ENCODE data around the gene PSMA2.
A peak's percentile ranks its signal among the peaks of the same experiment; 100 is the strongest.

Gene PSMA2

DNA sequence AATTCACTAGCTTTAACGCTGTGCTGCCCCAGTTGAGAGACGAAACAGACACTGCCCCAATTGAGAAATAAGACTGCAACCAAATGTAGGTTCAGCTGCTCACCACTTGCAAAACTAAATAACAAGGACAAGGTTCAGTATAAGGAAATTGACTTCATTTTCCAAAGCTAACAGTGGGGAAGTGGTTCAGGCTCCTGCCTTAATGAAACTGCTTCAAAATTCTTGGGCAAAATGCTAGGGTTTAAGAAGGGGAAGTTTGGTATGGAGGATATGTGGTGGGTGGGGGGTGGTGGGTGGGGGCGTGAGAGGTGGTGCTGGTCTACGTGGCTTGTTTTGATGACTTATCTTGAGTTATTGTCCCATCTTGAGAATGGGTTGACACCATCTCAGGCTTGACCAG, 22.0 kb upstream of the PSMA2 start:
- no peak for TF ChIP-seq ZFX (IDR thresholded peaks at IDR 0.05; ENCODE audit: borderline replicate concordance)
- no peak for TF ChIP-seq CTCF (IDR thresholded peaks at IDR 0.05)
- no peak overlapping the region for H3K27ac ChIP-seq

- TF ChIP-seq CTCF (IDR thresholded peaks at IDR 0.05) (no peak), ZFX (IDR thresholded peaks at IDR 0.05; ENCODE audit: borderline replicate concordance) (no peak)
- no peak overlapping the region for H3K27ac ChIP-seq
Measured at GRCh38 chr7:42952328-42952727, 20.4 kb upstream of the PSMA2 start.

- TF ChIP-seq ZFX (IDR thresholded peaks at IDR 0.05; ENCODE audit: borderline replicate concordance): no peak
- TF ChIP-seq CTCF (IDR thresholded peaks at IDR 0.05): no peak
- no peak overlapping the region for H3K27ac ChIP-seq
Measured at GRCh38 chr7:42950417-42950816, 18.4 kb upstream of the PSMA2 start.

- no peak for TF ChIP-seq CTCF (IDR thresholded peaks at IDR 0.05)
- TF ChIP-seq ZFX (IDR thresholded peaks at IDR 0.05; ENCODE audit: borderline replicate concordance): no peak
- no peak overlapping the region for H3K27ac ChIP-seq
Measured at GRCh38 chr7:42947521-42947920, 15.5 kb upstream of the PSMA2 start.

GRCh38 chr7:42946627-42946950, 14.6 kb upstream of the PSMA2 start:
- TF ChIP-seq ZFX (IDR thresholded peaks at IDR 0.05; ENCODE audit: borderline replicate concordance): no peak
- no peak for TF ChIP-seq CTCF (IDR thresholded peaks at IDR 0.05)
- H3K27ac ChIP-seq: no peak overlapping the region

DNA sequence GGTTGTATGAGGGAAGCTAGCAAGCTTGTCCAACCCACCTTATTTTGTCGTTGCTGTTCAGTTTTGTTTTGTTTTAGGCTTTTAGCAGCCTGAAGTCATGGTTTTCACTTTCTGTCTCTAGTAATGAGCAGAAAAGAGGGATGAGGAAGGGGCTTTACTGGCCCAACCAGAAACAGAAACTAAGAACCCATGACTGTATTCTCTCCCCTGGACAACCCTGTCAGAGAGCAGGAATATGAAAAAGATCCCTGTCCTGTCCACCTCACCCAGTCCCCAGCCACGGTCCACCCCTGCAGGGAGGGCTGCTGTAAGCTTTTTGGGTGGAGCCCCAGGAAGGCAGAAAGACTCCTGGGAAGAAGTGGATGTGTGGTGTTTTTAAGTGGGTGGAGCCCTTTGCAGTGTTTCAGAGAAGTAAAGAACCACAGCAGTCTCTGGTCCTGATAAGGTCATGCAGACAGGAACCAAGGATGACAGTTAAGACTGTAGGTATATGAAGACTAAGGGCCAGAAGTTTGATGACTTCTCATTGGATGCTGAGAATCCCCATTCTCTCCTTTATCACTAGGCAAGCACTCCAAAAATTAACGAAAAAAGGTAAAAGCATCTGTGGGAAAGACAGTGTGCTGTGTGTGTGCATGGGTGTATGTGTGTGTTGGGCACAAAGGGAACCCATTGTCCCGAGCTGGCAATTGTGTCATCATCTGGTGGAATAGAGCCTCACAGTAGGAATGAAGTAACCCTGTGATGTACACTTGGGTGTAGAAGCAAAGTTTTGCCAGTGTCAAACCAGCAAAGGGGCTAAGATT, 14.1 kb upstream of the PSMA2 start:
- TF ChIP-seq CTCF (IDR thresholded peaks at IDR 0.05): no peak
- no peak for TF ChIP-seq ZFX (IDR thresholded peaks at IDR 0.05; ENCODE audit: borderline replicate concordance)
- H3K27ac ChIP-seq: no peak overlapping the region

DNA sequence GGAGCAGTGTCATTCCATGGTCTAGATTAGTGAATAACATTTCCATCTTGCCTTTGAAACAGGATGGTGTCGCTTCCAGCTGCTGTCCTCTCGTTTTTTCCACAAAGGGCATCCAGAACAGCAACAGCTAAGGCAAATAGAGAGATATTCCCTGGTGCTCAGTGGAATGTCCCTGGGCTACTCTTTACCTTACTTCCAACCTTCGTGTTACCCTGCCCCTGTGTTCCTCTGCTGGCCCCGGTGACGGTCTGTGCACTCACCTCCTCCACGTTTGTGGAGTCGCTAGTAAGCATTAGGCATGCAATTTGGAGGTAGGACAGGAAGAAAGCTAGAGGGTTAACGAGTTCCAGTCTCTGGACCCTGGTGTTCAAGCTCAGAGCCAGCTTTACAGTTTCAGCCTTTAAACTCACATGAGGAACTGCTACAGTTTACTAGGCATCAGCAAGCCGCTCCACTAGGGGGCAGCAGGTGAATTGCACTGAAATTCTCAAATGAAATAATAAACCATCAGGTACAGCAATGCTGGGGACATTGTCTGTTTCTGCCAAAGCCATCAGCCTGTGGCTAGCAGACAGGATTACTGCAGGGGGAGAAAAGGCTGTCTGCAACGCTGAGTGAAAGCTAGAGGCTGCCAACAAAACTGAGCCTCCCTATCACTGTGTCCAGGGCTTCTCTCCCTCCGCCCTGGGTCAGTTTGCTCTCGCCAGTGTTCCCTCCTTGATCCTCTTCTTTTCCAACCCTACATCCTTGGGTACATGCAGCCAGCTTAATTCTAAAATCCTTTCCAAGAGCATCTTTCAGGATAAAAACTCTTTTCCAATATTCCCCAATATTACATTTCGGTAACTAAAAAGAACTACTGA, 9.2 kb upstream of the PSMA2 start:
- TF ChIP-seq CTCF (IDR thresholded peaks at IDR 0.05) (peak; percentile 98), ZFX (IDR thresholded peaks at IDR 0.05; ENCODE audit: borderline replicate concordance) (no peak)
- H3K27ac ChIP-seq: no peak overlapping the region
